ENCODE measurements around the gene DLX2. TPM values are rescaled to one million over a fixed set of nuclear protein-coding genes. Genes with fewer than 3 reads are reported as not detected.

The DLX2 gene
- total RNA-seq, 2 donors from 2014 or later: 0.45 TPM; not detected in 1

DNA sequence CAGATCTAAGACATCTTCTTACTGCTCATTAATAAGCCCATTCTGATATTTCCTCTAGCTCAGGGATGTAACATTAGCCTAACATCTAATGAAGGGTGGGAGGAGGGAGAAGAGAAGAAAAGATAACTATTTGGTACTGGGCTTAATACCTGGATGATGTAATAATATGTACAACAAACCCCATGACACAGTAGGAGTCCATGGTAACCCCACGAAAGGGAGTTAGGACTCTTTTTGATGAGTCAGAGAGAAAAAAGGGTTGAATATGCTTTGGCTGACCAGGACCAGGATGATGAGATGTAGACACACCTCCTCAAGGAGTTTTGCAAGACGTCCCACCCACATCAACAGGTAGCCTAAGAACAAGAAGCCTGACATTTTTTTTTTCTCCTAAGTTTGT, 34.4 kb upstream of the DLX2 start:
- H3K36me3 ChIP-seq: no peaks in the 10 kb centered on the region
- no peak overlapping the region for H3K4me3 ChIP-seq
- WGBS: 81% methylated on average over 2 of the region's 2 CpGs
- no peak for TF ChIP-seq POLR2A (IDR thresholded peaks at IDR 0.05)
- no peak for TF ChIP-seq POLR2AphosphoS5 (IDR thresholded peaks at IDR 0.05)
- TF ChIP-seq, protein P1, sequence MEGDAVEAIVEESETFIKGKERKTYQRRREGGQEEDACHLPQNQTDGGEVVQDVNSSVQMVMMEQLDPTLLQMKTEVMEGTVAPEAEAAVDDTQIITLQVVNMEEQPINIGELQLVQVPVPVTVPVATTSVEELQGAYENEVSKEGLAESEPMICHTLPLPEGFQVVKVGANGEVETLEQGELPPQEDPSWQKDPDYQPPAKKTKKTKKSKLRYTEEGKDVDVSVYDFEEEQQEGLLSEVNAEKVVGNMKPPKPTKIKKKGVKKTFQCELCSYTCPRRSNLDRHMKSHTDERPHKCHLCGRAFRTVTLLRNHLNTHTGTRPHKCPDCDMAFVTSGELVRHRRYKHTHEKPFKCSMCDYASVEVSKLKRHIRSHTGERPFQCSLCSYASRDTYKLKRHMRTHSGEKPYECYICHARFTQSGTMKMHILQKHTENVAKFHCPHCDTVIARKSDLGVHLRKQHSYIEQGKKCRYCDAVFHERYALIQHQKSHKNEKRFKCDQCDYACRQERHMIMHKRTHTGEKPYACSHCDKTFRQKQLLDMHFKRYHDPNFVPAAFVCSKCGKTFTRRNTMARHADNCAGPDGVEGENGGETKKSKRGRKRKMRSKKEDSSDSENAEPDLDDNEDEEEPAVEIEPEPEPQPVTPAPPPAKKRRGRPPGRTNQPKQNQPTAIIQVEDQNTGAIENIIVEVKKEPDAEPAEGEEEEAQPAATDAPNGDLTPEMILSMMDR (IDR thresholded peaks at IDR 0.05): no peak
- DNase-seq (ENCODE audit: low spot score): no peak
- intact Hi-C loops (cut with DNase I): no loop called here
- no peaks in the 10 kb centered on the region for H3K9me3 ChIP-seq
- H3K4me1 ChIP-seq (replicated peaks): no peaks in the 10 kb centered on the region
- H3K27ac ChIP-seq: no peak overlapping the region
- no peaks in the 10 kb centered on the region for H3K27me3 ChIP-seq (replicated peaks; ENCODE audit: insufficient read depth)

GRCh38 chr2:172135446-172135845, 32.7 kb upstream of the DLX2 start:
- no peak overlapping the region for H3K27ac ChIP-seq
- H3K36me3 ChIP-seq: no peaks in the 10 kb centered on the region
- TF ChIP-seq POLR2A (IDR thresholded peaks at IDR 0.05): no peak
- no peak for TF ChIP-seq POLR2AphosphoS5 (IDR thresholded peaks at IDR 0.05)
- TF ChIP-seq, protein P1 (IDR thresholded peaks at IDR 0.05): no peak
- H3K4me1 ChIP-seq (replicated peaks): no peaks in the 10 kb centered on the region
- H3K9me3 ChIP-seq: no peaks in the 10 kb centered on the region
- no peak overlapping the region for H3K4me3 ChIP-seq
- WGBS: 93% methylated on average over 4 of the region's 4 CpGs
- H3K27me3 ChIP-seq (replicated peaks; ENCODE audit: insufficient read depth): no peaks in the 10 kb centered on the region
- intact Hi-C loops (cut with DNase I): no loop called here
- DNase-seq (ENCODE audit: low spot score): no peak

DNA sequence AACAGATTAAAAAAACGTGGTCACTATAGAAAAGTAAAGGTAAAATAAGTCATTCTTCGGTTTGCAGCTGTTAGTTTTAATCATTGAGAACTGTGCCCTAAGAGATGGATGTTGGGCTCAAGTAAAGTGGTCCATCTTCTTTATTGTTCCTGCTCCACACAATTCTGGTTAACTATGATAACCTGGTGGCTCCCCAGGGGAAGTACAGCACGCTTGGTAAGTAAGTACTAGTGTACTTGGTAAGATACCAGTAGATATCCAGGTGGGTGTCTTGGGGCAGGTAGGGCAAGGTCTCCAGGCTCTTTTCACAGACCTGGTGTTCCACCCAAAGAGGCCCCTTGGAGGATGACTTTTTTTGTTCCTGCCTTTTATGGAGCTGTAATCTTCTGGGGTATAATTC, 31.6 kb upstream of the DLX2 start:
- Histone ChIP-seq H3K36me3 (no peaks in the 10 kb centered on the region), H3K4me1 (replicated peaks) (no peaks in the 10 kb centered on the region), H3K27ac (no peak overlapping the region), H3K27me3 (replicated peaks; ENCODE audit: insufficient read depth) (no peaks in the 10 kb centered on the region), H3K9me3 (no peaks in the 10 kb centered on the region), H3K4me3 (no peak overlapping the region)
- WGBS: 84% methylated on average over 3 of the region's 3 CpGs
- TF ChIP-seq, protein P1 (IDR thresholded peaks at IDR 0.05): no peak
- TF ChIP-seq POLR2A (IDR thresholded peaks at IDR 0.05): no peak
- no peak for TF ChIP-seq POLR2AphosphoS5 (IDR thresholded peaks at IDR 0.05)
- intact Hi-C loops (cut with DNase I): no loop called here
- no peak for DNase-seq (ENCODE audit: low spot score)

GRCh38 chr2:172131713-172132555, 29.2 kb upstream of the DLX2 start:
- Histone ChIP-seq H3K36me3 (no peaks in the 10 kb centered on the region), H3K27ac (no peak overlapping the region), H3K9me3 (no peaks in the 10 kb centered on the region), H3K4me3 (no peak overlapping the region), H3K4me1 (replicated peaks) (no peaks in the 10 kb centered on the region), H3K27me3 (replicated peaks; ENCODE audit: insufficient read depth) (no peaks in the 10 kb centered on the region)
- 74% methylated on average over 5 of the region's 5 CpGs for WGBS
- TF ChIP-seq POLR2AphosphoS5 (IDR thresholded peaks at IDR 0.05): no peak
- no peak for TF ChIP-seq POLR2A (IDR thresholded peaks at IDR 0.05)
- TF ChIP-seq, protein P1 (IDR thresholded peaks at IDR 0.05): no peak
- no peak for DNase-seq (ENCODE audit: low spot score)
- intact Hi-C loops (cut with DNase I): no loop called here

DNA sequence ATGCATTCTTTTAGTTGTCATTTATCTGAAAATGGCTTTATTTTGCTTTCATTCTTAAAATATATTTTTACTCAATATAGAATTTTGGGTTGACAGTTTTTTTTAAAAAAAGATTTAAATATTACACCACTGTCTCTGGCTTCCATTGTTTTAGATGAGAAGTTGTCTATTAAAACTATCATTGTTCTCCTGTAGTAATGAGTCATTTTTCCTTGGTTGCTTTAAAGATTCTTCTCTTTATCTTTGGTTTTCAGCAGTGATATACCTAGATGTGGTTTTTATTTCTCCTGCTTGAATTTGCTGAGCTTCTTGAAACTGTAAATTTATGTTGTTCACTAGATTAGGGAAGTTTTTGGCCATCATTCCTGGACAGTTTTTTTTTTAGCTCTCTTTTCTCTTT, 26.7 kb upstream of the DLX2 start:
- H3K27ac ChIP-seq: no peak overlapping the region
- no peak for TF ChIP-seq POLR2AphosphoS5 (IDR thresholded peaks at IDR 0.05)
- TF ChIP-seq, protein P1 (IDR thresholded peaks at IDR 0.05): no peak
- TF ChIP-seq POLR2A (IDR thresholded peaks at IDR 0.05): no peak
- H3K36me3 ChIP-seq: no peaks in the 10 kb centered on the region
- no peak for DNase-seq (ENCODE audit: low spot score)
- intact Hi-C loops (cut with DNase I): no loop called here
- no peak overlapping the region for H3K4me3 ChIP-seq
- H3K4me1 ChIP-seq (replicated peaks): no peaks in the 10 kb centered on the region
- no peaks in the 10 kb centered on the region for H3K27me3 ChIP-seq (replicated peaks; ENCODE audit: insufficient read depth)
- H3K9me3 ChIP-seq: no peaks in the 10 kb centered on the region
